Right lobe of liver (tissue), 4 donors: Measurements from ENCODE around the gene MNX1.

Experiments used
- CTCF ChIP-seq, 4 donors: fragments of 200-600 bp in 3 of 4; fragments of 450-650 bp in 1 of 4; IDR thresholded peaks; one replicate each; pipeline versions ENCODE4 v1.5.1 to v1.8.0; 2016 to 2022; ENCODE audit warnings: antibody characterized with exemption in 4 of 4, mild to moderate bottlenecking in 2 of 4
- POLR2A ChIP-seq: fragments of 450-650 bp; IDR thresholded peaks from one replicate; pipeline ENCODE4 v1.6.1; 2017; ENCODE audit warnings: antibody characterized with exemption, mild to moderate bottlenecking
- donor health status: DM: no; HTN: no; CAD: no.
- donor health status: DM: no; HTN: no; CAD: no.
- donor health status: DM: no; HTN: yes; CAD: no.

- no peak for TF ChIP-seq POLR2A
- no peak for TF ChIP-seq CTCF (IDR thresholded peaks at IDR 0.05)
These were observed 9.5 kb downstream of the MNX1 start for GRCh38 chr7:157000741-157001653.
